Pancreas (tissue), 10 donors: ENCODE data around the gene SLC25A51. TPM values are rescaled to one million over a fixed set of nuclear protein-coding genes. Genes with fewer than 3 reads are reported as not detected.

Experiments used
- ATAC-seq, 4 donors: fragments of 200-7000 bp; cut with Tn5 transposase; one replicate each; pipeline versions ENCODE4 v1.8.0 to v1.9.1; 2020; ENCODE audit warnings: mild to moderate bottlenecking in 4 of 4, moderate library complexity in 4 of 4
- DNase-seq, 6 donors: peaks; one replicate each; pipeline ENCODE4 v3.0.0-alpha.2; 2020
- FAIRE-seq: peaks from 2 replicates; lab custom pipeline; 2012; peaks lifted over from hg19 to GRCh38; lab: Jason Lieb, UNC
- H3K27ac ChIP-seq, 4 donors: fragments of 200-600 bp; sonication (generic); 1 replicate in 3 of 4; 2 replicates in 1 of 4; pipeline versions ENCODE4 v1.5.0 to v1.8.0; 2020
- H3K27me3 ChIP-seq, 4 donors: fragments of 200-600 bp; one replicate each; pipeline ENCODE4 v1.8.0; 2021
- H3K36me3 ChIP-seq, 3 donors: fragments of 200-600 bp; sonication (generic) in 1 of 3; one replicate each; pipeline versions ENCODE4 v1.5.0 to v1.8.0; 2020 to 2021
- H3K4me1 ChIP-seq, 3 donors: fragments of 200-600 bp; one replicate each; pipeline ENCODE4 v1.8.0; 2021
- H3K4me3 ChIP-seq, 4 donors: fragments of 200-600 bp; sonication (generic) in 2 of 4; one replicate each; pipeline versions ENCODE4 v1.5.0 to v1.8.0; 2020 to 2021
- H3K9me3 ChIP-seq, 4 donors: fragments of 200-600 bp; one replicate each; pipeline ENCODE4 v1.8.0; 2021
- CTCF ChIP-seq, 4 donors: fragments of 200-600 bp; sonication (generic) in 3 of 4; IDR thresholded peaks; one replicate each; pipeline versions ENCODE4 v1.5.0 to v1.8.0; 2021; ENCODE audit warnings: antibody characterized with exemption in 4 of 4
- WGBS, 2 donors: extraction: QIAGEN DNeasy Blood & Tissue Kit; methylation state at CpG; one replicate each; pipeline ENCODE4 v1.1.7; 2013; 5-methylcytosine and 5-hydroxymethylcytosine counted together
- intact Hi-C, 3 donors: fragments of 100-400 bp; cut with DNase I; formaldehyde crosslinking; loops; one replicate each; pipeline versions ENCODE4 v1.11.1 to v1.14.2; 2022
- polyA plus RNA-seq, 2 donors: library from polyadenylated mRNA; stranded (reverse); fragments of 200-250 nt; gene quantifications; one replicate each; pipeline ENCODE4 v1.2.3, GENCODE V29; 2013
- total RNA-seq, 6 donors: library from RNA; stranded (reverse); fragmentation: NEBNext Ultra II Directional in 4 of 6; extraction: Animal tissue kit (Norgen Biotek cat#: 25700) in 4 of 6; gene quantifications; one replicate each; pipeline versions ENCODE4 v1.2.1 to v1.2.4, GENCODE V29; 2021 to 2023
- donor health status: healthy with polysubstance abuse.
- donor health status: DM: no; HTN: no; CAD: no; lungs with moderate emphysema.
- donor health status: DM: no; HTN: no; CAD: no.
- donor health status: control.
- donor health status: control.
- donor health status: Bipolar disorder and iron deficiency.
- donor health status: DM: yes; HTN: yes; CAD: no.
- donor health status: DM: no; HTN: no; CAD: no.
- donor health status: DM: no; HTN: no; CAD: no.
- donor health status: DM: yes; HTN: yes; CAD: no.

Gene SLC25A51
- total and polyA plus RNA-seq, 8 donors, result 3.1 to 19.0 (median 13.2) TPM

- Histone ChIP-seq H3K9me3 (no peaks in the 10 kb centered on the region), H3K27ac (no peak overlapping the region), H3K4me3 (no peak overlapping the region), H3K4me1 (no peaks in the 10 kb centered on the region), H3K27me3 (no peaks in the 10 kb centered on the region), H3K36me3 (no peaks in the 10 kb centered on the region)
- WGBS, 2 donors, result 97 to 98% methylated on average over 3 of the region's 3 CpGs
- intact Hi-C loops, result no loop called here
- TF ChIP-seq CTCF (IDR thresholded peaks at IDR 0.05), result no peak
- no peak for ATAC-seq
- FAIRE-seq, result no peak
- no peak for DNase-seq
These were observed 64.1 kb downstream of the SLC25A51 start for GRCh38 chr9:37839496-37840461.

Other genes with a start within 250 kb of the SLC25A51 start
- 1 to 10 TPM; 4.0 to 7.3 (median 5.4) TPM for gene TRMT10B, start 150.3 kb downstream of the SLC25A51 start, total RNA-seq
- 1 to 10 TPM; 6.5 to 8.8 TPM for gene TRMT10B, start 150.3 kb downstream of the SLC25A51 start, polyA plus RNA-seq
- gene EXOSC3, start 119.1 kb downstream of the SLC25A51 start, total RNA-seq, result 10 to 100 TPM; 12.3 to 19.9 (median 14.7) TPM
- gene EXOSC3, start 119.1 kb downstream of the SLC25A51 start, polyA plus RNA-seq, result 10 to 100 TPM in 1 of 2 donors, 1 to 10 TPM in 1; 7.2 to 11.2 TPM
- gene DCAF10, start 103.3 kb downstream of the SLC25A51 start, total RNA-seq, result 10 to 100 TPM; 14.2 to 19.6 (median 16.4) TPM
- gene DCAF10, start 103.3 kb downstream of the SLC25A51 start, polyA plus RNA-seq, result 1 to 10 TPM; 3.9 to 6.6 TPM
- 10 to 100 TPM; 13.9 to 24.2 (median 22.7) TPM for gene SHB, start 165.1 kb upstream of the SLC25A51 start, total RNA-seq
- gene SHB, start 165.1 kb upstream of the SLC25A51 start, polyA plus RNA-seq, result 10 to 100 TPM; 11.5 to 12.4 TPM